Stimulated activated CD4-positive, alpha-beta T cell treated with anti-CD3 and anti-CD28 coated beads, Interleukin-4, amount 100 ng/mL, for 4 hours (primary cell): ENCODE measurements around the gene AK1.

Experiments
- DNase-seq, 2 experiments: peaks; one replicate each; pipeline ENCODE4 v3.0.0-alpha.2; 2020

AK1 gene

GRCh38 chr9:127877566-127877998 lies at the start of gene AK1:
TSS of gene AK1 (minus strand) at chr9:127877675. CDS start at chr9:127874617, 3,058 bp downstream.
- no peak for DNase-seq

GRCh38 chr9:127926906-127927200 lies 49.4 kb upstream of the AK1 start:
- DNase-seq = no peak

GRCh38 chr9:127925959-127926905 lies 48.8 kb upstream of the AK1 start:
- DNase-seq = no peak

GRCh38 chr9:127924736-127925444 lies 47.4 kb upstream of the AK1 start:
- DNase-seq = no peak

- DNase-seq = no peak
Measured at GRCh38 chr9:127923771-127924170, 46.3 kb upstream of the AK1 start.

- DNase-seq = no peak
Measured at GRCh38 chr9:127923046-127923445, 45.6 kb upstream of the AK1 start.

- peak; percentile 64 to 76 for DNase-seq
Measured at GRCh38 chr9:127921557-127922120, 44.2 kb upstream of the AK1 start.

- no peak for DNase-seq
Measured at GRCh38 chr9:127920794-127921193, 43.3 kb upstream of the AK1 start.

GRCh38 chr9:127919253-127919815 lies 41.9 kb upstream of the AK1 start:
- no peak for DNase-seq

- no peak for DNase-seq
Measured at GRCh38 chr9:127918183-127919107, 41.0 kb upstream of the AK1 start.

GRCh38 chr9:127917603-127918002 lies 40.1 kb upstream of the AK1 start:
- DNase-seq = no peak

GRCh38 chr9:127916720-127917581 lies 39.5 kb upstream of the AK1 start, which contains the start of gene ST6GALNAC4:
TSS of gene ST6GALNAC4 (minus strand) at chr9:127917041. CDS start at chr9:127916419, 622 bp downstream.
- peak; percentile 91 to 98 for DNase-seq

- DNase-seq = no peak
Measured at GRCh38 chr9:127915801-127916719, 38.6 kb upstream of the AK1 start.

GRCh38 chr9:127915325-127915752 lies 37.9 kb upstream of the AK1 start:
- DNase-seq = no peak

- no peak for DNase-seq
Measured at GRCh38 chr9:127913682-127914081, 36.2 kb upstream of the AK1 start.

- no peak for DNase-seq
Measured at GRCh38 chr9:127912882-127913281, 35.4 kb upstream of the AK1 start.

GRCh38 chr9:127912296-127912695 lies 34.8 kb upstream of the AK1 start:
- no peak for DNase-seq

- DNase-seq = no peak
Measured at GRCh38 chr9:127910613-127911205, 33.2 kb upstream of the AK1 start.

- no peak for DNase-seq
Measured at GRCh38 chr9:127909839-127910273, 32.4 kb upstream of the AK1 start.

GRCh38 chr9:127908660-127908926 lies 31.1 kb upstream of the AK1 start:
- DNase-seq = no peak
